Ishikawa (cell line): ENCODE measurements around the gene RFX4.

ENCODE experiments used
- CEBPB ChIP-seq: IDR thresholded peaks from 2 replicates; pipeline ENCODE4 v1.6.1; 2012
- CREB1 ChIP-seq: IDR thresholded peaks from 2 replicates; pipeline ENCODE4 v1.6.1; 2012; ENCODE audit warnings: low read depth
- EGR1 ChIP-seq: IDR thresholded peaks from 2 replicates; pipeline ENCODE4 v1.6.1; 2012
- EP300 ChIP-seq: IDR thresholded peaks from 2 replicates; pipeline ENCODE4 v1.6.1; 2012; ENCODE audit warnings: borderline replicate concordance
- FOXM1 ChIP-seq: IDR thresholded peaks from 2 replicates; pipeline ENCODE4 v1.6.1; 2012; ENCODE audit warnings: low read depth, borderline replicate concordance
- MAX ChIP-seq: IDR thresholded peaks from 2 replicates; pipeline ENCODE4 v1.6.1; 2012
- NFIC ChIP-seq: IDR thresholded peaks from 2 replicates; pipeline ENCODE4 v1.6.1; 2012
- RAD21 ChIP-seq: IDR thresholded peaks from 2 replicates; pipeline ENCODE4 v1.6.1; 2012; ENCODE audit warnings: low read depth
- TAF1 ChIP-seq: IDR thresholded peaks from 2 replicates; pipeline ENCODE4 v1.6.1; 2012; ENCODE audit warnings: low read depth, mild to moderate bottlenecking
- TCF12 ChIP-seq: IDR thresholded peaks from 2 replicates; pipeline ENCODE4 v1.6.1; 2012; ENCODE audit warnings: low read depth
- TEAD4 ChIP-seq: IDR thresholded peaks from 2 replicates; pipeline ENCODE4 v1.6.1; 2012
- YY1 ChIP-seq: IDR thresholded peaks from 2 replicates; pipeline ENCODE4 v1.6.1; 2012; ENCODE audit warnings: low read depth
- ZBTB7A ChIP-seq: IDR thresholded peaks from 2 replicates; pipeline ENCODE4 v1.6.1; 2012; ENCODE audit warnings: low read depth
- TF ChIP-seq, protein P1 (sequence below): IDR thresholded peaks from 2 replicates; pipeline ENCODE4 v1.6.1; 2012
- TF ChIP-seq, protein P2 (sequence below): IDR thresholded peaks from 2 replicates; pipeline ENCODE4 v1.6.1; 2012; ENCODE audit warnings: low read depth, mild to moderate bottlenecking

The RFX4 gene

GRCh38 chr12:106673141-106673540 is 90.3 kb downstream of the RFX4 start:
- no peak for TF ChIP-seq CEBPB
- TF ChIP-seq EGR1, result no peak
- no peak for TF ChIP-seq ZBTB7A
- TF ChIP-seq RAD21, result no peak
- TF ChIP-seq TCF12, result no peak
- no peak for TF ChIP-seq TEAD4
- TF ChIP-seq FOXM1, result no peak
- TF ChIP-seq CREB1, result no peak

DNA sequence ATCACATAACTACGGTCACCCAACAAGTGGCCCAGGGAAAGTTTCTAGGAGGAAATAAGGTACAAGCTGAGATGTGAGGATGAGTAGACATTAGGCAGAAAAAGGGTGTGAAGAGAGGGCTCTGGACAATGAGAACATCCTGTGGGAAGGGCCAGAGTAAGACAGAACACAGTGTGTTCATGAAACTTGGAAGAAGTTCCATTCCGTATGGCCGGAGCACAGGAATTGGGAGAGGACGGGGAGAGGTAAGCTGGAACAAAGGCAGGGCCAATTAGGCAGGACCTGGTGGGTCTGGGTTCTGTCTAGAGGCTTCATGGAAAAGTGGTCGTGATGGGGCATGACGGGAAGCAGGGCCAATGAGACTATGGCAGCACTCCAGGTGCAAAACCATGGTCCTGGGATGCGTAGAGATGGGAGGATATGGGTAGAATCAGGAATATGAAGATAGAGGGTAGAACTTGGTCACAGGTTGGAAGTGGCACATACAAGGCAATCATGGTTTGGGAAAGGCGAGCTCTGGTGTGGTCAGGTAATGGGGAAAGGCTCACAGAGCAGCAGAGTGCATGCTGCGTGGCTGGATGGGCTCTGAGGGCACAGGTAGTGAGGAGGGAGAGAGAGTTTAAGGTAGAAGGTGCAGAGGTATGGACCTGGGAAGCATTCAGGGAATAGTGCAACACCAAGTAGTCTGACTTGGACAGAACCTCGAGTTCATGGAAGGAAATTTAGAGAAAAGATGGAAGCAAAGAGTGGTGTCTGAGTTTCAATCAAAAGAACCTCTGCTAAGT is 93.0 kb downstream of the RFX4 start:
- TF ChIP-seq CREB1 (no peak), NFIC (no peak), TCF12 (no peak), RAD21 (no peak), EGR1 (no peak), CEBPB (no peak)
- TF ChIP-seq, protein P1, sequence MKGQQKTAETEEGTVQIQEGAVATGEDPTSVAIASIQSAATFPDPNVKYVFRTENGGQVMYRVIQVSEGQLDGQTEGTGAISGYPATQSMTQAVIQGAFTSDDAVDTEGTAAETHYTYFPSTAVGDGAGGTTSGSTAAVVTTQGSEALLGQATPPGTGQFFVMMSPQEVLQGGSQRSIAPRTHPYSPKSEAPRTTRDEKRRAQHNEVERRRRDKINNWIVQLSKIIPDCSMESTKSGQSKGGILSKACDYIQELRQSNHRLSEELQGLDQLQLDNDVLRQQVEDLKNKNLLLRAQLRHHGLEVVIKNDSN, result no peak

GRCh38 chr12:106679574-106679973 is 96.8 kb downstream of the RFX4 start:
- TF ChIP-seq TEAD4 (no peak), ZBTB7A (no peak), RAD21 (no peak), EP300 (no peak), EGR1 (no peak), YY1 (no peak), TAF1 (no peak), CEBPB (no peak), FOXM1 (no peak), CREB1 (no peak)
- TF ChIP-seq, protein P2, sequence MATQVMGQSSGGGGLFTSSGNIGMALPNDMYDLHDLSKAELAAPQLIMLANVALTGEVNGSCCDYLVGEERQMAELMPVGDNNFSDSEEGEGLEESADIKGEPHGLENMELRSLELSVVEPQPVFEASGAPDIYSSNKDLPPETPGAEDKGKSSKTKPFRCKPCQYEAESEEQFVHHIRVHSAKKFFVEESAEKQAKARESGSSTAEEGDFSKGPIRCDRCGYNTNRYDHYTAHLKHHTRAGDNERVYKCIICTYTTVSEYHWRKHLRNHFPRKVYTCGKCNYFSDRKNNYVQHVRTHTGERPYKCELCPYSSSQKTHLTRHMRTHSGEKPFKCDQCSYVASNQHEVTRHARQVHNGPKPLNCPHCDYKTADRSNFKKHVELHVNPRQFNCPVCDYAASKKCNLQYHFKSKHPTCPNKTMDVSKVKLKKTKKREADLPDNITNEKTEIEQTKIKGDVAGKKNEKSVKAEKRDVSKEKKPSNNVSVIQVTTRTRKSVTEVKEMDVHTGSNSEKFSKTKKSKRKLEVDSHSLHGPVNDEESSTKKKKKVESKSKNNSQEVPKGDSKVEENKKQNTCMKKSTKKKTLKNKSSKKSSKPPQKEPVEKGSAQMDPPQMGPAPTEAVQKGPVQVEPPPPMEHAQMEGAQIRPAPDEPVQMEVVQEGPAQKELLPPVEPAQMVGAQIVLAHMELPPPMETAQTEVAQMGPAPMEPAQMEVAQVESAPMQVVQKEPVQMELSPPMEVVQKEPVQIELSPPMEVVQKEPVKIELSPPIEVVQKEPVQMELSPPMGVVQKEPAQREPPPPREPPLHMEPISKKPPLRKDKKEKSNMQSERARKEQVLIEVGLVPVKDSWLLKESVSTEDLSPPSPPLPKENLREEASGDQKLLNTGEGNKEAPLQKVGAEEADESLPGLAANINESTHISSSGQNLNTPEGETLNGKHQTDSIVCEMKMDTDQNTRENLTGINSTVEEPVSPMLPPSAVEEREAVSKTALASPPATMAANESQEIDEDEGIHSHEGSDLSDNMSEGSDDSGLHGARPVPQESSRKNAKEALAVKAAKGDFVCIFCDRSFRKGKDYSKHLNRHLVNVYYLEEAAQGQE, result no peak
- TF ChIP-seq, protein P1, result no peak

- TF ChIP-seq RAD21 (no peak), ZBTB7A (no peak), CEBPB (no peak), YY1 (no peak), EP300 (no peak), CREB1 (no peak), FOXM1 (no peak), TCF12 (no peak), MAX (no peak), TEAD4 (no peak), EGR1 (no peak), NFIC (no peak), TAF1 (no peak)
- TF ChIP-seq, protein P2, result no peak
- TF ChIP-seq, protein P1, result no peak
These were observed 97.5 kb downstream of the RFX4 start for GRCh38 chr12:106680280-106680679.

DNA sequence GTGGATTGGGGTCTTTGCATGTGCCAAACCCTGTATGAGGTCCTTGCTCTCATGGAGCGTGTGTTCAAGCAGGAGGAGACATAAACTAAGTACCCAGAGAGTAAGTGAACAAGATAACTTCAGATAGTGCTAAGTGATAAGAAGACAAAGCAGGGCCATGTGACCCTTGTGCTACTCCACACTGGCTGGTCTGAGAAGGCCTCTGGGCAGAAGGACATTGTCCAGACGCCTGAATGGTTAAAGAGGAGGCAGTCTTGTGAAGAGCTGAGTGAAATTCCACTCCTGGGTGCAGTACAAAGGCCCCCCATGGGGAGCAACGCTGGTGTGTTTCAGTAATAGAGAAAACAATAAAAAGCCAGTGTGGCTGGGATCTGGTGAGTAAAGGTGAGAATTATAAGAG is 98.4 kb downstream of the RFX4 start:
- TF ChIP-seq RAD21 (no peak), EGR1 (no peak), ZBTB7A (no peak), YY1 (no peak), MAX (no peak), NFIC (no peak), TAF1 (no peak), EP300 (no peak)
